ENCODE data around the gene CFAP46.

The CFAP46 gene

DNA sequence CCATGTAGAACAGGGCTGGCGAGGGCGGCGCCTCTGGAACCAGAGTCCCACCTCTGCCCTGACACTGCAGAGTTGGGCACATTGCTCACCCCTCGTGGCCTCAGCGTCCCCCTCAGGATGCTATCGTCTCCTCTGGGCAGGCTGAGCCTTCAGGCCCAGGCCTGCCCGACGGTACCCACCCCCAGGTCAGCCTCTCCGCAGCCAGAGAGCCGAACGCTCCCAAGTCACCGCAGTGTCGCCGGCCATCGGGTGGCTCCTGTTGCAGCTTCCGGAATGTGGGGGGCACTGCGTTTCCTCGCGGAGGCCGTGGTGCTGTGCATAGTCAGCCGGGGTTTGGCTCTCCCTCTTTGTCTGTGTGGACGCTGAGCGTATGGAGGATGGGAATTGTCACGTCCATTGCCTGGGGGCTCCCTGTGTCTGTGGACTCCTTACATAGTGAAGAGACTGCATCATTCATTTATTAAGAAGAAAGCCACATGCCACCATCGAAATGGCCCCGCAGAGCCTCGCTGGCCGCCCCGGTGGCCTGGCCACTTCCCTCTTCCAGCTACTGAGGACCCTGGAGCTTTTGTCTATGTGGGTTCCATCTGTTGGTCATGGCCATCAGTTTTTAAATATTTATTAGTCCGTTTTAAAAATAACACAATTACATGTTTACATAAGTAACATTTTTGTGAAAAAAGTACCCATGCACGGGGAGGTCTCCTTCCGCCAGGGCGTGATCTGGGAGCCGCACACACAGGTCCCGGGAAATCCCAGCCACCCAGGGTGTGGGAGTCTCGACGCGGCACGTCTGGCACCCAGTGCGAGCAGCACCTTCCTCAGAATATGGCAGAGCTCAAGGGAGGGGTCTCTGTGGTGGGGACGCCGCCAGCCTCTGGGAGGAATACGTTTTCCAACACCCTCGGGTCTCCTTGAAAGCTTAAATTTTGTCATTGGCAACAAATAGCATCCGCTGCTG, 172.0 kb downstream of the CFAP46 start:
- DNase-seq (ENCODE audit: low read depth): no peak

DNA sequence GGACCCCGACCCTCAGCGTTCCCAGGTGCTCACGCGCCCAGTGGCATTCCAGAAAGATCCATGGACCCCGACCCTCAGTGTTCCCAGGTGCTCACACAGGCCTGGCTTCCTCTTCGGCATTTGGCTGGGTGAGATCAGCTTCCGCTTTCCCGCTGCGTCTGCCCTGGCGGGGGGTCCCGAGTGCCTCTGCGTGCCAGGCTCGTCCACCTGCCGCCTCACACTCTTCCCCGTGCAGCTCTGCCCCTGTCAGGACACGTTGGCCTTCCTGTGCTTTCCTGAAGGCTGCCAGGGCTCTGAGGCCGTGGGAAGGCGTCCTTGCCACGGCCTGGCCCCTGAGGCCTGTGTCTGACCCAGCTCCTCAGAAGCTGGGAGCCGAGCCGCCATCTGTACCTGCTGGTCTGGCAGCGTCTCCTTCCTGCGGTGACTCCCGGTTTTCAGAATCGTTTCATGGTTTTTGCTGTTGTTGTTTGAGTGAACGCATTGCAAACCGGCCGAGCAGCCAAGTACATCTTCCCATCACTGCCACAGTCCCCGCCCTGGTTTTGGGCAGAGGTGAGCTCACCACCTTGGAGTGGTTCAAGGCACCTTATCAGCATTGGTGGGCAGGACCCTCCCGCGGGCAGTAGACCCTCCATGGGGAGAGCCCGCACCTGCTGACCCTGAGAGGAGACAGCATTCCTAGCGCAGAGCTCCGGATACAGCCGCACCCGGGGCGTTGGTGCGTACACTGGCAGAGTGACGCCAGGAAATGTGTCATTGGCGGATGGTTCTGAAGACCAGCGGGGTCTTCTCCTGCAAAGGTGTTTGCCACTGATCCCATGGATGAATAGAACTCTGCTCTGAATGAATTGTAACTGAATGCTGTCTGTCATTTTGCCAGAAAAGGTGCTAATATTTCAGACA, 173.8 kb downstream of the CFAP46 start:
- DNase-seq (ENCODE audit: low read depth): no peak

DNA sequence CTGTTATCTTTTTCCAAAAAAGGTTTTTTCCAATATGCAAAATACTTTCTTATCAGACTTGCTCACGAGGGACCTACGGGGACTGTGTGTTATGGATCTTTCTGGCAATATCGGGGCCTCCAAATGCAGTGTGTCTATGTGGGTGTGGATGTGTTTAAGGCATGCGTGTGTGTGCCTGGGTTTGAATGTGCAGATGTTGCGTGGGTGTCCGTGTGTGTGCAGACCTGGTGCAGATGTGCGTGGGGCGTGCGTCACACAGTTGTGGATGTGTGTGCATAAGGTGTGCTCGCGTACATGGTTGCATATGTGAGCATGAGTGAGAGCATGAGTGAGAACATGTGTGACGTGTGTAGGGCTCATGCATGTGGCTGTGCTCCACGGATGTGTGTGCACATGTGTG, 176.1 kb downstream of the CFAP46 start:
- DNase-seq (ENCODE audit: low read depth): no peak

DNA sequence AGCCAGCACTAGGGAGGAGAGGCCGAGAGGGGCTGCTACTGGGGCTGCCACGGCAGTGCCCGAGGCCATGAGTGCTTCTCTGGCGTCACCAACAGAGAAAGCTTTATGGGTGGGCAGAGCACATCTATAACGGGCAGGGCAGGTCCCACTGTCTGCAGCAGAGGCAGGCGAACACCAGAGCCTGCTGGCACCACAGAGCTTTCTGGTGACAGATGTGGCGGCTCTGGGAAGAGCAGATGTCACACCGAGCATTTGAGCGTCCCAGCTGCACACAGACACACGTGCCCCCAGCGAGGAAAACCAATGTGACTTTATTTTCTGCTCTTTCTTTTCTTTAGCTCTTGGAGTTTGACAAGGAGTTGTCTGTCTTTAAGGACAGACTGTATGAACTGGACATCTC, 176.9 kb downstream of the CFAP46 start:
- no peak for DNase-seq (ENCODE audit: low read depth)

DNA sequence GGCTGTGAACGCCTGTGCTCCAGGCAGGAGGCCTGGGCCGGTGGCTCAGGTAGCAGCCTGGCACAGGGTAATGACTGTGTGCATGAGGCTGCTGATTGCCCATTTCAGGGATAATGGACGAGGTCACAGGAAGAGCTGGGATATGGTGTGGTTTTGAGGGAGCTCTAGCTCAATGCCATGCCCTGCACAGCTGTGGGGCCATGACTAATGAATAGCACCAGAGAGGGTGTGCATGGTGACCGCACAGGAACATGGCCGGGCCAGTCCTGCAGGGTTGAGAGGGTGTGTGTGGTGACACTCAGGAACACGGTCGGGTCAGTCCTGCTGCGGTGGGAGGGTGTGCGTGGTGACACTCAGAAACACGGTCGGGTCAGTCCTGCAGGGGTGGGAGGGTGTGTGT, 178.3 kb downstream of the CFAP46 start:
- DNase-seq (ENCODE audit: low read depth): no peak

DNA sequence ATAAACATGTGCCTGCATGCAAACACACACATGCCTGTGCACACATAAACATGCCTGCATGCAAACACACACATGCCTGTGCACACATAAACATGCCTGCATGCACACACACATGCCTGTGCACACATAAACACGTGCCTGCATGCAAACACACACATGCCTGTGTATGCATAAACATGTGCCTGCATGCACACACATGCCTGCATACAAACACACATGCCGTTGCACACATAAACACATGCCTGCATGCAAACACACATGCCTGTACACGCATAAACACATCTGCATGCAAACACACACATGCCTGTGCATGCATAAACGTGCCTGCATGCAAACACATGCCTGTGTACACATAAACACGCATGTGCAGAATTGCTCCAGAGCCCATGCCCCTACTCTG, 178.8 kb downstream of the CFAP46 start:
- no peak for DNase-seq (ENCODE audit: low read depth)

DNA sequence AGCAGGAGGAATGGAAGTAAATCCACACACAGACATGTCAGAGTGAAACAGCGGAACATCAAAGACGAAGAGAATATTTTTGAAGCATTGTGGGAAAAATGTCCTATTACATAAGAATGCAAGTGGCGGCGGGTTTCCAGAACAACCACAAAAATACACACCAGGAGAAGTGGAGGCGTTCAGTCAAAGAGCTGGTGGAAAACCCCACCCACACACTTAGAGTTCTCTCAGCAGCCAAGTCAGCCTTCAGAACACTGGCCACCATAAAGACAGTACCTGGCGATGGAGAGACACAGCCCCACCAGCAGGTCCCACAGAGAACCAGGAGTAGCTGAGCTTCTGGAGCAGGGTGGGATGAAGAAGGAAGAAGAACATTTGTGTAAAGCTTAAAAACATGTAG, 180.1 kb downstream of the CFAP46 start:
- DNase-seq (ENCODE audit: low read depth): no peak

DNA sequence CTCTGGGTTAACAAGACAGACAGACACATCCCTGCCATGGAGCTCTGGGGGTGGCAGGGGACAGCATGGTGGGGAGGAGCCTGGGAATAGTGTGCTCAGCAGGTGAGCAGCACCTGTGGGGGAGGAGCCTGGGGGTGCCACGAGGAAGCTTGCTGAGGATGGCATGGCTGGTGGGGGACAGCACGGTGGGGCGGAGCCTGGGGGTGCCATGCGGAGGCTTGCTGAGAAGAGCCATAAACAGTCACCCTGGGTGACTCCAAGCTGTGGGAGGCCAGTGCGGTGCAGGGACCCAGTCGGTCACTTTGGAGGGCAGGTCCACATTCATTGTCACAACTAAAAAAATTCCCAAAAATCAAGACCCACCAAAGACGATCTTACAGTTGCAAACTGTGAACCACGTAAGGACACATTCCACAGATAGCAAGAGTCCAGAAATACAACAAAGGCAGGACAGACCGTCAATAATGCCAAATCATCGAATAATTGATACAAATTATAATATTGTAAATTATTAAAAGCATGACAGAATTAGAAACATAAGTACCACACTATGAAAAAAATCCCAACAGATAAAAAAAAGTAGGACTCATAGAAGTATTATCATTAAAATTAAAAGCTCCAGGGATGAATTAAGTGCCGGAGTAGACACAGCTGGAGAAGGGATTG, 180.8 kb downstream of the CFAP46 start:
- DNase-seq (ENCODE audit: low read depth): no peak

DNA sequence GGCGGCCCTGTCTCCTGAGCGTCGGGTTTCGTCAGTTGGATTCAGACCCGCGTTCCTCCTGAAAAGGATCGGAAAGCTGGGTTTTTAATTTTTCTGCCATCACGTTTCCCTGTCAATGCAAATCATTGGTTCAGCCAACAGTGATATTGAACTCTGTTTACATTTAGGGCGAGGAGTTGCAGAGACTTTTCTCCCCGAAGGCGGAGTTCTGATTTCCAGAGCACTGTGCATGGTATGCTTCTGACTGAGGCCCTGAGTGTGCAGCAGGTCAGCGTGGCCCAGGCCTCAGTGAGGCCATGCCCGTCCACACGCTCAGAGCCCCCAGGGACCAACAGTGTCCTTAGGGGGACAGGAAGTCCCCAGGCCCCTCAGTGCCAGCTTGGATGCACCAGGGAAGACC, 183.5 kb downstream of the CFAP46 start:
- DNase-seq (ENCODE audit: low read depth): no peak
